Measurements from ENCODE around the gene DMRTB1. TPM values are rescaled to one million over a fixed set of nuclear protein-coding genes. Genes with fewer than 3 reads are reported as not detected.

The DMRTB1 gene
- total RNA-seq, 1 experiment from 2014 or later, result not detected

- no peak for DNase-seq (ENCODE audit: low read depth in 1 of 2, low spot score in 2 of 2)
- Histone ChIP-seq H3K4me3 (no peak overlapping the region), H3K4me1 (replicated peaks) (no peaks in the 10 kb centered on the region), H3K27ac (no peak overlapping the region), H3K36me3 (no peaks in the 10 kb centered on the region), H3K9me3 (replicated peaks) (no peaks in the 10 kb centered on the region), H3K27me3 (replicated peaks) (no peaks in the 10 kb centered on the region)
Observed at GRCh38 chr1:53462769-53463501, 3.7 kb downstream of the DMRTB1 start.

GRCh38 chr1:53463961-53464899, 5.0 kb downstream of the DMRTB1 start:
- H3K36me3 ChIP-seq, result no peaks in the 10 kb centered on the region
- no peak for DNase-seq (ENCODE audit: low read depth in 1 of 2, low spot score in 2 of 2)
- no peaks in the 10 kb centered on the region for H3K9me3 ChIP-seq (replicated peaks)
- H3K4me1 ChIP-seq (replicated peaks), result no peaks in the 10 kb centered on the region
- H3K4me3 ChIP-seq, result no peak overlapping the region
- no peak overlapping the region for H3K27ac ChIP-seq
- H3K27me3 ChIP-seq (replicated peaks), result no peaks in the 10 kb centered on the region

GRCh38 chr1:53465023-53465957, 6.1 kb downstream of the DMRTB1 start:
- no peaks in the 10 kb centered on the region for H3K36me3 ChIP-seq
- no peak for DNase-seq (ENCODE audit: low read depth in 1 of 2, low spot score in 2 of 2)
- H3K27me3 ChIP-seq (replicated peaks), result no peaks in the 10 kb centered on the region
- no peaks in the 10 kb centered on the region for H3K9me3 ChIP-seq (replicated peaks)
- no peak overlapping the region for H3K27ac ChIP-seq
- H3K4me3 ChIP-seq, result no peak overlapping the region
- H3K4me1 ChIP-seq (replicated peaks), result no peaks in the 10 kb centered on the region

GRCh38 chr1:53467391-53467790, 8.2 kb downstream of the DMRTB1 start:
- H3K27me3 ChIP-seq (replicated peaks), result no peaks in the 10 kb centered on the region
- no peak overlapping the region for H3K27ac ChIP-seq
- H3K36me3 ChIP-seq, result no peaks in the 10 kb centered on the region
- no peaks in the 10 kb centered on the region for H3K4me1 ChIP-seq (replicated peaks)
- no peak overlapping the region for H3K4me3 ChIP-seq
- DNase-seq (ENCODE audit: low read depth in 1 of 2, low spot score in 2 of 2), result no peak
- H3K9me3 ChIP-seq (replicated peaks), result no peaks in the 10 kb centered on the region

- no peak for DNase-seq (ENCODE audit: low read depth in 1 of 2, low spot score in 2 of 2)
- no peaks in the 10 kb centered on the region for H3K36me3 ChIP-seq
Observed at GRCh38 chr1:53468374-53468773, 9.2 kb downstream of the DMRTB1 start.

GRCh38 chr1:53469373-53469772, 10.2 kb downstream of the DMRTB1 start:
- H3K36me3 ChIP-seq, result no peaks in the 10 kb centered on the region
- H3K27me3 ChIP-seq (replicated peaks), result no peaks in the 10 kb centered on the region
- H3K27ac ChIP-seq, result no peak overlapping the region
- no peak overlapping the region for H3K4me3 ChIP-seq
- H3K9me3 ChIP-seq (replicated peaks), result no peaks in the 10 kb centered on the region
- H3K4me1 ChIP-seq (replicated peaks), result no peaks in the 10 kb centered on the region
- DNase-seq (ENCODE audit: low read depth in 1 of 2, low spot score in 2 of 2), result no peak

More at GRCh38 chr1:53468374-53468773, 9.2 kb downstream of the DMRTB1 start:
- Histone ChIP-seq H3K27ac (no peak overlapping the region), H3K27me3 (replicated peaks) (no peaks in the 10 kb centered on the region), H3K4me3 (no peak overlapping the region), H3K9me3 (replicated peaks) (no peaks in the 10 kb centered on the region), H3K4me1 (replicated peaks) (no peaks in the 10 kb centered on the region)

- no peak overlapping the region for H3K27ac ChIP-seq
- no peaks in the 10 kb centered on the region for H3K4me1 ChIP-seq (replicated peaks)
- H3K27me3 ChIP-seq (replicated peaks), result no peaks in the 10 kb centered on the region
- no peak overlapping the region for H3K4me3 ChIP-seq
- H3K36me3 ChIP-seq, result no peaks in the 10 kb centered on the region
- no peaks in the 10 kb centered on the region for H3K9me3 ChIP-seq (replicated peaks)
- DNase-seq (ENCODE audit: low read depth in 1 of 2, low spot score in 2 of 2), result no peak
Observed at GRCh38 chr1:53470155-53470554, 11.0 kb downstream of the DMRTB1 start.

GRCh38 chr1:53470584-53470983, 11.4 kb downstream of the DMRTB1 start:
- Histone ChIP-seq H3K27me3 (replicated peaks) (no peaks in the 10 kb centered on the region), H3K4me3 (no peak overlapping the region), H3K9me3 (replicated peaks) (no peaks in the 10 kb centered on the region), H3K36me3 (no peaks in the 10 kb centered on the region), H3K27ac (no peak overlapping the region), H3K4me1 (replicated peaks) (no peaks in the 10 kb centered on the region)
- DNase-seq (ENCODE audit: low read depth in 1 of 2, low spot score in 2 of 2), result no peak

GRCh38 chr1:53471000-53471399, 11.8 kb downstream of the DMRTB1 start:
- no peak overlapping the region for H3K4me3 ChIP-seq

GRCh38 chr1:53473463-53473862, 14.3 kb downstream of the DMRTB1 start:
- no peak for DNase-seq (ENCODE audit: low read depth in 1 of 2, low spot score in 2 of 2)
- no peaks in the 10 kb centered on the region for H3K4me1 ChIP-seq (replicated peaks)
- H3K27ac ChIP-seq, result no peak overlapping the region
- H3K27me3 ChIP-seq (replicated peaks), result no peaks in the 10 kb centered on the region
- H3K9me3 ChIP-seq (replicated peaks), result no peaks in the 10 kb centered on the region
- no peak overlapping the region for H3K4me3 ChIP-seq
- no peaks in the 10 kb centered on the region for H3K36me3 ChIP-seq

More at GRCh38 chr1:53471000-53471399, 11.8 kb downstream of the DMRTB1 start:
- DNase-seq (ENCODE audit: low read depth in 1 of 2, low spot score in 2 of 2), result no peak
- no peaks in the 10 kb centered on the region for H3K36me3 ChIP-seq
- H3K4me1 ChIP-seq (replicated peaks), result no peaks in the 10 kb centered on the region
- H3K9me3 ChIP-seq (replicated peaks), result no peaks in the 10 kb centered on the region
- H3K27ac ChIP-seq, result no peak overlapping the region
- H3K27me3 ChIP-seq (replicated peaks), result no peaks in the 10 kb centered on the region

GRCh38 chr1:53475664-53476063, 16.5 kb downstream of the DMRTB1 start:
- H3K27ac ChIP-seq, result no peak overlapping the region
- H3K4me1 ChIP-seq (replicated peaks), result no peaks in the 10 kb centered on the region
- no peaks in the 10 kb centered on the region for H3K9me3 ChIP-seq (replicated peaks)
- H3K4me3 ChIP-seq, result no peak overlapping the region
- no peaks in the 10 kb centered on the region for H3K36me3 ChIP-seq
- H3K27me3 ChIP-seq (replicated peaks), result peaks cover 4% of the 10 kb centered on the region; the same call in 1 of the 2 replicates
- no peak for DNase-seq (ENCODE audit: low read depth in 1 of 2, low spot score in 2 of 2)

- no peak overlapping the region for H3K27ac ChIP-seq
- H3K4me1 ChIP-seq (replicated peaks), result no peaks in the 10 kb centered on the region
- peak in 1 of 2 experiments; percentile 43 for DNase-seq (ENCODE audit: low read depth in 1 of 2, low spot score in 2 of 2)
- no peak overlapping the region for H3K4me3 ChIP-seq
- H3K36me3 ChIP-seq, result no peaks in the 10 kb centered on the region
- H3K9me3 ChIP-seq (replicated peaks), result no peaks in the 10 kb centered on the region
- H3K27me3 ChIP-seq (replicated peaks), result peaks cover 5% of the 10 kb centered on the region; the same call in 1 of the 2 replicates
Observed at GRCh38 chr1:53476579-53476978, 17.4 kb downstream of the DMRTB1 start.

All from SJSA1 (cell line).